Osteocyte (in vitro differentiated cells): ENCODE results near the gene WDR41. TPM values are rescaled to one million over a fixed set of nuclear protein-coding genes. Genes with fewer than 3 reads are reported as not detected.

Source experiments
- DNase-seq: peaks from one replicate; pipeline ENCODE4 v3.0.0; 2021; ENCODE audit warnings: mixed read lengths; ENCODE audit not compliant: unreplicated experiment; ENCODE audit errors: extremely low spot score
- H3K27ac Mint-ChIP-seq: one replicate; pipeline ENCODE4 v1.8.0; 2021; ENCODE audit warnings: mild to moderate bottlenecking, mixed read lengths; ENCODE audit not compliant: unreplicated experiment
- H3K27me3 Mint-ChIP-seq: one replicate; pipeline ENCODE4 v1.8.0; 2021; ENCODE audit warnings: mixed read lengths; ENCODE audit not compliant: unreplicated experiment
- H3K36me3 Mint-ChIP-seq: one replicate; pipeline ENCODE4 v1.8.0; 2021; ENCODE audit warnings: mixed read lengths; ENCODE audit not compliant: unreplicated experiment
- H3K4me1 Mint-ChIP-seq: one replicate; pipeline ENCODE4 v1.8.0; 2021; ENCODE audit warnings: mixed read lengths; ENCODE audit not compliant: unreplicated experiment
- H3K4me3 Mint-ChIP-seq: one replicate; pipeline ENCODE4 v1.8.0; 2021; ENCODE audit warnings: mild to moderate bottlenecking, moderate library complexity, mixed read lengths; ENCODE audit not compliant: unreplicated experiment
- H3K9me3 Mint-ChIP-seq: one replicate; pipeline ENCODE4 v1.8.0; 2021; ENCODE audit warnings: mixed read lengths; ENCODE audit not compliant: unreplicated experiment
- CTCF ChIP-seq: fragments of 200-600 bp; sonication (generic); IDR thresholded peaks from 2 replicates; pipeline ENCODE4 v1.5.0; 2021; ENCODE audit warnings: antibody characterized with exemption, mild to moderate bottlenecking, moderate library complexity
- total RNA-seq: library from RNA; stranded (reverse); gene quantifications from 2 replicates; pipeline ENCODE4 v1.2.1, GENCODE V29; 2021

The WDR41 gene
- total RNA-seq, 1 donor from 2014 or later: 74.6 TPM

DNA sequence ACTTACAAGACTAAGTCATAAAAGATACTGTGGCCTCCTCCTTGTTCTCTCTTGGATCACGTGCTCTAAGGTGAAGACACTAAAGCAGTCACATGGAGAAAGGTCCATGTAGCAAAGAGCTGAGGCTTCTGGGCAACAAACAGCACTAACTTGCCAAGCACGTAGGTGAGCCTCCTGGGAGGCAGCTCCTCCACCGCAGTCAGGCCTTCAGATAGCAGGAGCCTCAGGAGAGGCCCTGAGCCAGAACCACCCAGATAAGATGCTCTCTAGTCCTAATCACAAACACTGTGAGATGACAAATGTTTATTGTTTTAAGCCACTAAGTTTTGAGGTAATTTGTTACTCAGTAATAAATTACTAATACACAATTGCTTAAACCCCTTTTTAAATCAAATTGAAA is 38.0 kb downstream of the WDR41 start:
- DNase-seq: no peak
- peaks cover 15% of the 10 kb centered on the region for H3K4me1 Mint-ChIP-seq
- no peaks in the 10 kb centered on the region for H3K27me3 Mint-ChIP-seq
- no peak for TF ChIP-seq CTCF
- no peak overlapping the region for H3K27ac Mint-ChIP-seq
- H3K9me3 Mint-ChIP-seq: no peaks in the 10 kb centered on the region
- no peak overlapping the region for H3K4me3 Mint-ChIP-seq
- H3K36me3 Mint-ChIP-seq: peaks cover 47% of the 10 kb centered on the region

DNA sequence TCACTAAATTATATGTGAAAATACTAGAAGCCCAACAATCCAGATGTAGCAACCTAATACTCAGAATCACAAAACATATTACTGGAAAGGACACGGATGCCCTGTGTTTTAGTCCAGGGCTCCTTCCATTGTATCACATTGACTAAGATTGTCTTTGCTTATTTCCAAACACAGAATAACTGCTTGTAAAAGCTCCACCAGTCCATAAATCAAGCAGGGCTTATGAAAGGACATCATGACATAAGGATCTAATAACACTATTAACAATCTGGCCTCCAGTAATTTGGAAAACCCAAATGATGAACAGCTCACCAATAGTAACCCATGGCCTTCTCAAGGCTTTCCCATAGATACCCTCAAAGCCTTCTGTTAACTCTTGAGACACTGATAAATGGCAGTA is 39.8 kb downstream of the WDR41 start:
- H3K36me3 Mint-ChIP-seq: peaks cover 60% of the 10 kb centered on the region
- H3K27ac Mint-ChIP-seq: no peak overlapping the region
- peaks cover 1% of the 10 kb centered on the region for H3K4me1 Mint-ChIP-seq
- no peak for DNase-seq
- no peaks in the 10 kb centered on the region for H3K27me3 Mint-ChIP-seq
- no peak for TF ChIP-seq CTCF
- no peak overlapping the region for H3K4me3 Mint-ChIP-seq
- peaks cover 2% of the 10 kb centered on the region for H3K9me3 Mint-ChIP-seq

DNA sequence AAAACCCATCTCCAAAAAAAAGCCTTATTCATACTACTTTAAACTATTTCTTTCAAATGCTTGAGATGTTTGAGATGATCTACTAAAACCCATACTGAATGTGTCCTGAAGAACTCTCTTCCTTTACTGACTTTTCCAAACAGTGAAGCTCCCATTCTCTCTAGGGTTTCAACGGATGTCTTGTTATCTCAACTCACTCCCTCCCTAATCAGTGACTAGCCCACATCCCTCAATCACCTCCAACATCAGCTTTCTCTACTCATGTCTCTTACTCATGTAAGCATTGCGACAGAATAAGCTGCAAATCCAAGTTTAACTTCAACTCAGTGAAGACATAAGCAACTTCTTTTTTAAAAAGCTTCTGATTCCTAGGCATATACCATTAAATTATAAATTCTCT is 42.1 kb downstream of the WDR41 start:
- TF ChIP-seq CTCF: no peak
- DNase-seq: no peak
- Mint-ChIP-seq H3K27me3 (no peaks in the 10 kb centered on the region), H3K4me1 (peaks cover 2% of the 10 kb centered on the region), H3K36me3 (peaks cover 70% of the 10 kb centered on the region), H3K9me3 (peaks cover 4% of the 10 kb centered on the region), H3K27ac (no peak overlapping the region), H3K4me3 (no peak overlapping the region)

- no peak for TF ChIP-seq CTCF
Observed at GRCh38 chr5:77449277-77449676, 42.8 kb downstream of the WDR41 start.

GRCh38 chr5:77448831-77449230 is 43.3 kb downstream of the WDR41 start:
- Mint-ChIP-seq H3K36me3 (peaks cover 69% of the 10 kb centered on the region), H3K27ac (no peak overlapping the region), H3K9me3 (peaks cover 4% of the 10 kb centered on the region), H3K27me3 (no peaks in the 10 kb centered on the region), H3K4me3 (no peak overlapping the region), H3K4me1 (peaks cover 11% of the 10 kb centered on the region)
- TF ChIP-seq CTCF: no peak
- DNase-seq: no peak

More at GRCh38 chr5:77449277-77449676, 42.8 kb downstream of the WDR41 start:
- Mint-ChIP-seq H3K27me3 (no peaks in the 10 kb centered on the region), H3K4me1 (peaks cover 9% of the 10 kb centered on the region), H3K36me3 (peaks cover 71% of the 10 kb centered on the region), H3K4me3 (no peak overlapping the region), H3K27ac (no peak overlapping the region), H3K9me3 (peaks cover 4% of the 10 kb centered on the region)
- DNase-seq: no peak
